ENCODE data around the gene TMEM37.

TMEM37 gene

GRCh38 chr2:119478188-119478977 lies 46.7 kb downstream of the TMEM37 start:
- DNase-seq (ENCODE audit: low read depth in 2 of 2): no peak

- DNase-seq (ENCODE audit: low read depth in 2 of 2): no peak
These were observed 47.3 kb downstream of the TMEM37 start for GRCh38 chr2:119478978-119479295.

GRCh38 chr2:119480184-119480583 lies 48.5 kb downstream of the TMEM37 start:
- no peak for DNase-seq (ENCODE audit: low read depth in 2 of 2)

GRCh38 chr2:119480718-119481142 lies 49.1 kb downstream of the TMEM37 start:
- no peak for DNase-seq (ENCODE audit: low read depth in 2 of 2)

- DNase-seq (ENCODE audit: low read depth in 2 of 2): no peak
These were observed 50.1 kb downstream of the TMEM37 start for GRCh38 chr2:119481501-119482455.

- DNase-seq (ENCODE audit: low read depth in 2 of 2): no peak
These were observed 51.1 kb downstream of the TMEM37 start for GRCh38 chr2:119482481-119483394.

GRCh38 chr2:119483395-119483753 lies 51.7 kb downstream of the TMEM37 start:
- DNase-seq (ENCODE audit: low read depth in 2 of 2): no peak

- DNase-seq (ENCODE audit: low read depth in 2 of 2): no peak
These were observed 52.5 kb downstream of the TMEM37 start for GRCh38 chr2:119483896-119484718.

- no peak for DNase-seq (ENCODE audit: low read depth in 2 of 2)
These were observed 53.2 kb downstream of the TMEM37 start for GRCh38 chr2:119484834-119485233.

- no peak for DNase-seq (ENCODE audit: low read depth in 2 of 2)
These were observed 53.9 kb downstream of the TMEM37 start for GRCh38 chr2:119485336-119486110.

GRCh38 chr2:119486196-119486827 lies 54.7 kb downstream of the TMEM37 start:
- no peak for DNase-seq (ENCODE audit: low read depth in 2 of 2)

- DNase-seq (ENCODE audit: low read depth in 2 of 2): no peak
These were observed 55.2 kb downstream of the TMEM37 start for GRCh38 chr2:119486886-119487285.

GRCh38 chr2:119487434-119488244 lies 56.0 kb downstream of the TMEM37 start:
- DNase-seq (ENCODE audit: low read depth in 2 of 2): no peak

All from activated CD4-positive, alpha-beta T cell treated with anti-CD3 and anti-CD28 coated beads for 24 hours (primary cell).